BLaER1 (cell line): Measurements from ENCODE around the gene UMAD1.

Experiments
- H3K27ac ChIP-seq: shearing (Covaris generic); formaldehyde crosslinking; 2 replicates; pipeline ENCODE4 v1.8.1; 2022
- H3K27me3 ChIP-seq: shearing (Covaris generic); formaldehyde crosslinking; 2 replicates; pipeline ENCODE4 v1.8.1; 2022
- H3K36me3 ChIP-seq: shearing (Covaris generic); formaldehyde crosslinking; 2 replicates; pipeline ENCODE4 v1.8.1; 2022
- H3K4me1 ChIP-seq: shearing (Covaris generic); formaldehyde crosslinking; 2 replicates; pipeline ENCODE4 v1.8.1; 2022
- H3K4me2 ChIP-seq: shearing (Covaris generic); formaldehyde crosslinking; 2 replicates; pipeline ENCODE4 v1.8.1; 2022
- H3K4me3 ChIP-seq: shearing (Covaris generic); formaldehyde crosslinking; 2 replicates; pipeline ENCODE4 v1.8.1; 2022
- H3K9ac ChIP-seq: shearing (Covaris generic); formaldehyde crosslinking; 2 replicates; pipeline ENCODE4 v1.8.1; 2022
- H3K9me3 ChIP-seq: shearing (Covaris generic); formaldehyde crosslinking; 2 replicates; pipeline ENCODE4 v1.8.1; 2022
- H4K20me1 ChIP-seq: shearing (Covaris generic); formaldehyde crosslinking; 2 replicates; pipeline ENCODE4 v1.8.1; 2022
- Cebpa-rat ChIP-seq: shearing (Covaris generic); IDR thresholded peaks from 2 replicates; pipeline ENCODE4 v1.8.1; 2022

The UMAD1 gene

GRCh38 chr7:7921830-7922229 is 281.3 kb downstream of the UMAD1 start:
- no peak overlapping the region for H3K4me2 ChIP-seq
- no peaks in the 10 kb centered on the region for H3K36me3 ChIP-seq
- peaks cover 5% of the 10 kb centered on the region; the same call in 1 of the 2 replicates for H3K4me1 ChIP-seq
- H3K9me3 ChIP-seq: no peaks in the 10 kb centered on the region
- TF ChIP-seq Cebpa-rat: no peak
- no peaks in the 10 kb centered on the region for H3K27me3 ChIP-seq
- no peak overlapping the region for H3K9ac ChIP-seq
- no peak overlapping the region for H3K27ac ChIP-seq
- no peak overlapping the region for H3K4me3 ChIP-seq
- H4K20me1 ChIP-seq: no peaks in the 10 kb centered on the region

- Histone ChIP-seq H3K9ac (no peak overlapping the region), H3K27me3 (no peaks in the 10 kb centered on the region), H3K4me2 (no peak overlapping the region), H3K4me1 (peaks cover 5% of the 10 kb centered on the region; the same call in 1 of the 2 replicates), H3K9me3 (no peaks in the 10 kb centered on the region), H3K27ac (no peak overlapping the region), H4K20me1 (no peaks in the 10 kb centered on the region), H3K36me3 (no peaks in the 10 kb centered on the region), H3K4me3 (no peak overlapping the region)
- TF ChIP-seq Cebpa-rat: no peak
Observed at GRCh38 chr7:7922684-7923385, 282.3 kb downstream of the UMAD1 start.

- H3K4me2 ChIP-seq: no peak overlapping the region
- no peaks in the 10 kb centered on the region for H3K36me3 ChIP-seq
- no peaks in the 10 kb centered on the region for H3K9me3 ChIP-seq
- no peak for TF ChIP-seq Cebpa-rat
- H3K4me1 ChIP-seq: peaks cover 5% of the 10 kb centered on the region; the same call in 1 of the 2 replicates
- H3K27me3 ChIP-seq: no peaks in the 10 kb centered on the region
- H3K27ac ChIP-seq: no peak overlapping the region
- H3K4me3 ChIP-seq: no peak overlapping the region
- H4K20me1 ChIP-seq: no peaks in the 10 kb centered on the region
- H3K9ac ChIP-seq: no peak overlapping the region
Observed at GRCh38 chr7:7923818-7924217, 283.3 kb downstream of the UMAD1 start.

GRCh38 chr7:7924303-7924702 is 283.8 kb downstream of the UMAD1 start:
- H3K27ac ChIP-seq: no peak overlapping the region
- no peak overlapping the region for H3K4me3 ChIP-seq
- H3K36me3 ChIP-seq: no peaks in the 10 kb centered on the region
- H4K20me1 ChIP-seq: no peaks in the 10 kb centered on the region
- no peak for TF ChIP-seq Cebpa-rat
- H3K27me3 ChIP-seq: no peaks in the 10 kb centered on the region
- peaks cover 5% of the 10 kb centered on the region; the same call in 1 of the 2 replicates for H3K4me1 ChIP-seq
- H3K9ac ChIP-seq: no peak overlapping the region
- no peak overlapping the region for H3K4me2 ChIP-seq
- H3K9me3 ChIP-seq: no peaks in the 10 kb centered on the region
